ENCODE data around the gene NAA15. TPM values are rescaled to one million over a fixed set of nuclear protein-coding genes. Genes with fewer than 3 reads are reported as not detected.
"Not testable (repeated sequence)": the region's sequence is repeated elsewhere in the genome, so short reads cannot be mapped to it uniquely, and the experiment has no call there.

NAA15 gene
- total and polyA plus RNA-seq, 11 donors = 8.7 to 50.8 (median 31.3) TPM

GRCh38 chr4:139402436-139402835, 101.1 kb downstream of the NAA15 start:
- Histone ChIP-seq H3K9me3 (no peaks in the 10 kb centered on the region), H3K36me3 (peaks cover 0 to 12% (median 0%) of the 10 kb centered on the region in 9 donors), H3K27ac (no peak overlapping the region), H3K4me3 (no peak overlapping the region), H3K4me1 (peaks cover 0 to 8% (median 0%) of the 10 kb centered on the region in 12 donors), H3K27me3 (no peaks in the 10 kb centered on the region)
- DNase-seq (no peak), ATAC-seq (peak in 1 of 4 donors; percentile 15)
- intact Hi-C loops (cut with DNase I) = no loop called here
- WGBS, 4 donors = 64 to 78% (median 73%) methylated on average over 5 of the region's 5 CpGs
- TF ChIP-seq POLR2A (IDR thresholded peaks at IDR 0.05) (no peak), CTCF (IDR thresholded peaks at IDR 0.05) (no peak)

GRCh38 chr4:139403462-139403861, 102.2 kb downstream of the NAA15 start:
- DNase-seq (no peak), ATAC-seq (no peak)
- Histone ChIP-seq H3K27me3 (no peaks in the 10 kb centered on the region), H3K27ac (no peak overlapping the region), H3K9me3 (no peaks in the 10 kb centered on the region), H3K36me3 (peaks cover 0 to 12% (median 0%) of the 10 kb centered on the region in 9 donors), H3K4me3 (no peak overlapping the region), H3K4me1 (peaks cover 0 to 8% (median 0%) of the 10 kb centered on the region in 12 donors)
- TF ChIP-seq CTCF (IDR thresholded peaks at IDR 0.05) (peak in 1 of 12 donors; percentile 8), POLR2A (IDR thresholded peaks at IDR 0.05) (no peak)
- intact Hi-C loops (cut with DNase I) = no loop called here
- WGBS, 4 donors = 89 to 93% (median 91%) methylated on average over 3 of the region's 3 CpGs

GRCh38 chr4:139410312-139410711, 109.0 kb downstream of the NAA15 start:
- no peak for ATAC-seq
- TF ChIP-seq CTCF (IDR thresholded peaks at IDR 0.05) (no peak), POLR2A (IDR thresholded peaks at IDR 0.05) (no peak)

DNA sequence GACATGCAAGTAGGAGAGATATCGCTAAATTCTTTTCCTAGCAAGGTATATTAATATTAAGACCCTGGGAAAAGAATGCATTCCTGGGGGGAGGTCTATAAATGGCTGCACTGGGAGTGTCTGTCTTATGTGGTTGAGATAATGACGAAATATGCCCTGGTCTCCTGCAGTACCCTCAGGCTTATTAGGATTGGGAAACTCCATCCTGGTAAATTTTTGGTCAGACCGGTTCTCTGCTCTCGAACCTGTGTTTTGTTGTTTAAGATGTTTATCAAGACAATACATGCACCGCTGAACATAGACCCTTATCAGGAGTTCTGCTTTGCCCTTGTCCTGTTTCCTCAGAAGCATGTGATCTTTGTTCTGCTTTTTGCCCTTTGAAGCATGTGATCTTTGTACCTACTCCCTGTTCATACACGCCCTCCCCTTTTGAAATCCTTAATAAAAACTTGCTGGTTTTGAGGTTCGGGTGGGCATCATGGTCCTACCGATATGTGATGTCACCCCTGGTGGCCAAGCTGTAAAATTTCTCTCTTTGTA, 113.4 kb downstream of the NAA15 start:
- not testable (repeated sequence) for H3K36me3 ChIP-seq, H3K4me3 ChIP-seq, H3K27ac ChIP-seq, ATAC-seq, H3K27me3 ChIP-seq, DNase-seq
- peaks cover 0 to 13% (median 5%) of the 10 kb centered on the region in 12 donors for H3K9me3 ChIP-seq
- peak in 1 of 12 donors; percentile 6 for TF ChIP-seq CTCF (IDR thresholded peaks at IDR 0.05)
- intact Hi-C loops (cut with DNase I) = loop anchor here in 7 of 10 donors (5.0 to 10.0 kb wide), 8 partner anchors 38 to 230 kb away; partner anchors contain the start of gene RAB33B (in 1 of the 7)
- WGBS, 4 donors = 81 to 96% (median 95%) methylated on average over 8 of the region's 8 CpGs
- H3K4me1 ChIP-seq = peaks cover 0 to 14% (median 4%) of the 10 kb centered on the region in 12 donors

More at GRCh38 chr4:139410312-139410711, 109.0 kb downstream of the NAA15 start:
- Histone ChIP-seq H3K4me3 (no peak overlapping the region), H3K27ac (no peak overlapping the region), H3K27me3 (no peaks in the 10 kb centered on the region), H3K36me3 (no peaks in the 10 kb centered on the region), H3K9me3 (peaks cover 0 to 13% (median 5%) of the 10 kb centered on the region in 12 donors), H3K4me1 (no peaks in the 10 kb centered on the region)
- DNase-seq = no peak
- intact Hi-C loops (cut with DNase I) = loop anchor here in 3 of 10 donors (5.0 to 10.0 kb wide), 4 partner anchors 94 to 234 kb away; no protein-coding TSS in a partner anchor
